ENCODE data around the gene C16orf95. TPM values are rescaled to one million over a fixed set of nuclear protein-coding genes. Genes with fewer than 3 reads are reported as not detected.

C16orf95 gene
- total and polyA plus RNA-seq, 4 donors = 4.3 to 9.9 (median 5.6) TPM

GRCh38 chr16:87360862-87361610, 43.8 kb upstream of the C16orf95 start:
- Histone ChIP-seq H3K27ac (ENCODE audit: low read depth, low read length) (no peak overlapping the region), H3K27me3 (ENCODE audit: control insufficient read depth, insufficient read depth, low read length) (no peaks in the 10 kb centered on the region), H3K36me3 (ENCODE audit: control insufficient read depth, insufficient read depth, low read length) (peaks cover 68% of the 10 kb centered on the region), H3K4me3 (ENCODE audit: low read depth, low read length) (no peak overlapping the region), H3K4me1 (ENCODE audit: control insufficient read depth, insufficient read depth, low read length) (peaks cover 14% of the 10 kb centered on the region), H3K9me3 (ENCODE audit: control insufficient read depth, insufficient read depth, low read length) (no peaks in the 10 kb centered on the region)
- WGBS (ENCODE audit: insufficient coverage) = 95% methylated on average over 16 of the region's 16 CpGs
- DNase-seq (ENCODE audit: low read depth in 4 of 6, low spot score in 6 of 6) = no peak

DNA sequence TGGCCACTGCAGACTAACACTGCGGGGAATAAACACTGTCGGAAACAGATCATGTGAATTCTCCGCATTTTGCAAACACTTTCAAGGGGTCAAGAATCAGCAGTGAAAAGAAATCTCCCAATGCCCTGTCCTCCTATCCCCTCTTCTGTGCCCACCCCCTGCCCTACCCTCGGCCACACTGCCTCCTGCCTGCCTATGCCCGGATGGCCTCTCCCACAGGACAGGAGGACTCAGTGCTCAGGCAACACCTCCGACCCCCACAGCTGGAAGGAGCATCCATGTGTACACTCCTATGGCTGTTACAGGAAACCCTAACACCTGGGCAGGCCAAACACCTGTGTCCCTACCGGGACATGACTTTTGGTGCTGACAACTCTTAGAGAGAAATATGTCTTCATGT, 41.9 kb upstream of the C16orf95 start:
- Histone ChIP-seq H3K36me3 (ENCODE audit: control insufficient read depth, insufficient read depth, low read length) (peaks cover 61% of the 10 kb centered on the region), H3K27ac (ENCODE audit: low read depth, low read length) (no peak overlapping the region)

DNA sequence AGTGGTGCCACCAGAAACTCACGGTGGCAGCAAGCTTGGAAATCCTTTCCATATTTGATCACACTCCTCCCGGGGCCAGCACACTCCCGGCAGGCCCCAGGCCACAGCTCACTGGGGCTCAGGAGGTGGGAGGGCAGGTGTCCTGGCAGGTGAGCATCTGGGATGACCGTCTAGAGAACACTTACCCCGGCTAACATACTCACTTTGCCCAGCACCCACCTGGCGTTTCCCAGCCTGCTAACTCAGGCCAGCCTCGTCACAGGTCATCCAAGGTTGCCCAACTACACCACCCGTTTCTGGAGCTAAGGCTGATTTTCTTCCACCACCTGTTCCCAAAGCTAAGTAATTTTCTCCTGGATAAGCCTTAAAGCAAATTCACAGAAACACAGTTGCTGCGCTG, 41.5 kb upstream of the C16orf95 start:
- Histone ChIP-seq H3K27ac (ENCODE audit: low read depth, low read length) (no peak overlapping the region), H3K4me3 (ENCODE audit: low read depth, low read length) (no peak overlapping the region), H3K36me3 (ENCODE audit: control insufficient read depth, insufficient read depth, low read length) (peaks cover 59% of the 10 kb centered on the region), H3K4me1 (ENCODE audit: control insufficient read depth, insufficient read depth, low read length) (peaks cover 9% of the 10 kb centered on the region), H3K9me3 (ENCODE audit: control insufficient read depth, insufficient read depth, low read length) (no peaks in the 10 kb centered on the region), H3K27me3 (ENCODE audit: control insufficient read depth, insufficient read depth, low read length) (no peaks in the 10 kb centered on the region)
- whole genome bisulfite sequencing (ENCODE audit: insufficient coverage) = 96% methylated on average over 6 of the region's 9 CpGs
- no peak for DNase-seq (ENCODE audit: low read depth in 4 of 6, low spot score in 6 of 6)

More for the DNA sequence above, 41.9 kb upstream of the C16orf95 start:
- no peak for DNase-seq (ENCODE audit: low read depth in 4 of 6, low spot score in 6 of 6)
- H3K9me3 ChIP-seq (ENCODE audit: control insufficient read depth, insufficient read depth, low read length) = no peaks in the 10 kb centered on the region
- WGBS (ENCODE audit: insufficient coverage) = 98% methylated on average over 6 of the region's 7 CpGs
- peaks cover 13% of the 10 kb centered on the region for H3K4me1 ChIP-seq (ENCODE audit: control insufficient read depth, insufficient read depth, low read length)
- H3K27me3 ChIP-seq (ENCODE audit: control insufficient read depth, insufficient read depth, low read length) = no peaks in the 10 kb centered on the region
- no peak overlapping the region for H3K4me3 ChIP-seq (ENCODE audit: low read depth, low read length)

GRCh38 chr16:87358250-87358649, 41.1 kb upstream of the C16orf95 start:
- DNase-seq (ENCODE audit: low read depth in 4 of 6, low spot score in 6 of 6) = no peak
- no peaks in the 10 kb centered on the region for H3K27me3 ChIP-seq (ENCODE audit: control insufficient read depth, insufficient read depth, low read length)
- H3K4me3 ChIP-seq (ENCODE audit: low read depth, low read length) = no peak overlapping the region
- H3K9me3 ChIP-seq (ENCODE audit: control insufficient read depth, insufficient read depth, low read length) = no peaks in the 10 kb centered on the region
- whole genome bisulfite sequencing (ENCODE audit: insufficient coverage) = 96% methylated on average over 17 of the region's 17 CpGs
- peaks cover 64% of the 10 kb centered on the region for H3K36me3 ChIP-seq (ENCODE audit: control insufficient read depth, insufficient read depth, low read length)
- no peak overlapping the region for H3K27ac ChIP-seq (ENCODE audit: low read depth, low read length)
- H3K4me1 ChIP-seq (ENCODE audit: control insufficient read depth, insufficient read depth, low read length) = peaks cover 9% of the 10 kb centered on the region

DNA sequence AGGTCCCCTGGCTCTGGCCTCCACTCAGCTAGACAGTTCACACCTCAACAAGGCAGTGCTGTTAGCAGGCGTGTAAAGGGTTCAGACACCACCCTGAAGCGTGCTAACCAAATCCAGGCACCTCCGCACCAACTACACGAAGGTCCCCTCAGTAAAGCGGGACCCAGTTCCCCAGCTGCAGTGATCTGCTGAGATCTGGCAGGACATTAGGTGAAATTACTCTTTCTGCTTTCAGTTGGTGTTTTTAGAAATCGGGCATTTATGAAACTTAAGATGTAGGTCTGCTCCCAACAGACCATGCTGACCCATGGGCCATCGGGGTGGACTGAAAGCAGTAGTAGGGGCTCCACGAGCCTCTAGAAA, 39.3 kb upstream of the C16orf95 start:
- no peak for DNase-seq (ENCODE audit: low read depth in 4 of 6, low spot score in 6 of 6)
- no peaks in the 10 kb centered on the region for H3K9me3 ChIP-seq (ENCODE audit: control insufficient read depth, insufficient read depth, low read length)
- no peak overlapping the region for H3K4me3 ChIP-seq (ENCODE audit: low read depth, low read length)
- peaks cover 65% of the 10 kb centered on the region for H3K36me3 ChIP-seq (ENCODE audit: control insufficient read depth, insufficient read depth, low read length)
- WGBS (ENCODE audit: insufficient coverage) = 97% methylated on average over 5 of the region's 8 CpGs
- no peaks in the 10 kb centered on the region for H3K27me3 ChIP-seq (ENCODE audit: control insufficient read depth, insufficient read depth, low read length)
- no peak overlapping the region for H3K27ac ChIP-seq (ENCODE audit: low read depth, low read length)
- H3K4me1 ChIP-seq (ENCODE audit: control insufficient read depth, insufficient read depth, low read length) = peaks cover 13% of the 10 kb centered on the region

DNA sequence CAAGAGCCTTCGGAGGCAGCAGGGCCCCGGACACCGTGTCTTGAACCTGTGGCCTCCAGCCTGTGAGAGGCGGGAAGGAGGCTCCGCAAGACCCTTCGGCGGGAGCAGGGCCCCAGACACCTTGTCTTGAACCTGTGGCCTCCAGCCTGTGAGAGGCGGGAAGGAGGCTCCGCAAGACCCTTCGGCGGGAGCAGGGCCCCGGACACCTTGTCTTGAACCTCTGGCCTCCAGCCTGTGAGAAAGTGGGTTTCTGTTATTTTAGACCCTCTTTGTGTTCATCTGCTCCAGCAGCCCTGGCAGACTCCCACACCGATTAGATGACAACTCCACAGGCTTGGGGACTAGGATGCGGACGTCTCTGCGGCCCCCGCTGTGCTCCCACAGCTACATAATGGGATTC, 36.4 kb upstream of the C16orf95 start:
- Histone ChIP-seq H3K36me3 (ENCODE audit: control insufficient read depth, insufficient read depth, low read length) (peaks cover 51% of the 10 kb centered on the region), H3K27me3 (ENCODE audit: control insufficient read depth, insufficient read depth, low read length) (no peaks in the 10 kb centered on the region), H3K27ac (ENCODE audit: low read depth, low read length) (no peak overlapping the region), H3K4me3 (ENCODE audit: low read depth, low read length) (no peak overlapping the region), H3K4me1 (ENCODE audit: control insufficient read depth, insufficient read depth, low read length) (peaks cover 30% of the 10 kb centered on the region), H3K9me3 (ENCODE audit: control insufficient read depth, insufficient read depth, low read length) (no peaks in the 10 kb centered on the region)
- DNase-seq (ENCODE audit: low read depth in 4 of 6, low spot score in 6 of 6) = no peak
- 89% methylated on average over 14 of the region's 17 CpGs for WGBS (ENCODE audit: insufficient coverage)

DNA sequence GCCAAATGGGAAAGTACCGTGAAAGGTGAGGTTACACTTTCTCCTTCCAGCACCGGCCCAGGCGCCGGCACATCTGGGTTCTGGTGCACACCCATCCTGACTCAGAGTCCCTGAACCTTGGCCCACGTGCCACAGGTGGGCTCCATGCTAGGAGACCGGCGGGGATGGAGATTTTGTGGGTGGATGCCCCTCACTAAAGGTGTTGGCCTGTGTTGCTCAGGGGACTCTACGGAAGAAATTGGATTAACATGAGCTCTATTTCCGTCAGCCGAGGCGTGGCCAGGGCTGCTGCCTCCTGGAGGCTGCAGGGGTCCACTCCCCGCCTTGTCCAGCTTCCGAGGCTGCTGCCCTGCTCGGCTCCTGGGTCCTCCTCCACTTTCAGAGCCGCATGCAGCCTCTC, 35.6 kb upstream of the C16orf95 start:
- no peaks in the 10 kb centered on the region for H3K9me3 ChIP-seq (ENCODE audit: control insufficient read depth, insufficient read depth, low read length)
- no peaks in the 10 kb centered on the region for H3K27me3 ChIP-seq (ENCODE audit: control insufficient read depth, insufficient read depth, low read length)
- no peak for DNase-seq (ENCODE audit: low read depth in 4 of 6, low spot score in 6 of 6)
- peaks cover 30% of the 10 kb centered on the region for H3K4me1 ChIP-seq (ENCODE audit: control insufficient read depth, insufficient read depth, low read length)
- peaks cover 52% of the 10 kb centered on the region for H3K36me3 ChIP-seq (ENCODE audit: control insufficient read depth, insufficient read depth, low read length)
- H3K27ac ChIP-seq (ENCODE audit: low read depth, low read length) = no peak overlapping the region
- 94% methylated on average over 15 of the region's 15 CpGs for WGBS (ENCODE audit: insufficient coverage)
- H3K4me3 ChIP-seq (ENCODE audit: low read depth, low read length) = no peak overlapping the region

DNA sequence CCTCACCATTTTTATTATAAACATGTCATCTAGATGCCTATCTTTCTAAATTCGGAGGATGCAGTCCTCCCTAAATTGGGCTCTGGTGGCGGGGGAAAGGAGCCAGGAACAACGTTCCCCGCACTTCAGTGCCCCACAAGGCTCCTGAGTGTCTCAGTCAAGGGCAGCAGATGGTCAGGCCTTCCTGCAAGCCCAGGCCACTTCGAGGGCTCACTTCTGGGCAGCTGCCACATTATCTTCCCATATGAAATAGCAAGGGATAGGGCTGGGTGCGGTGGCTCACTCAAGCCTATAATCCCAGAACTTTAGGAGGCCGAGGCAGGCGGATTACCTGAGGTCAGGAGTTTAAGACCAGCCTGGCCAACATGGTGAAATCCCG, 34.1 kb upstream of the C16orf95 start:
- 89% methylated on average over 4 of the region's 9 CpGs for WGBS (ENCODE audit: insufficient coverage)
- H3K27ac ChIP-seq (ENCODE audit: low read depth, low read length) = no peak overlapping the region
- H3K4me3 ChIP-seq (ENCODE audit: low read depth, low read length) = no peak overlapping the region
- H3K4me1 ChIP-seq (ENCODE audit: control insufficient read depth, insufficient read depth, low read length) = peaks cover 27% of the 10 kb centered on the region
- peaks cover 49% of the 10 kb centered on the region for H3K36me3 ChIP-seq (ENCODE audit: control insufficient read depth, insufficient read depth, low read length)
- H3K9me3 ChIP-seq (ENCODE audit: control insufficient read depth, insufficient read depth, low read length) = no peaks in the 10 kb centered on the region
- DNase-seq (ENCODE audit: low read depth in 4 of 6, low spot score in 6 of 6) = no peak
- no peaks in the 10 kb centered on the region for H3K27me3 ChIP-seq (ENCODE audit: control insufficient read depth, insufficient read depth, low read length)

GRCh38 chr16:87350681-87351319, 33.6 kb upstream of the C16orf95 start:
- no peaks in the 10 kb centered on the region for H3K9me3 ChIP-seq (ENCODE audit: control insufficient read depth, insufficient read depth, low read length)
- H3K27me3 ChIP-seq (ENCODE audit: control insufficient read depth, insufficient read depth, low read length) = no peaks in the 10 kb centered on the region
- no peak overlapping the region for H3K4me3 ChIP-seq (ENCODE audit: low read depth, low read length)
- DNase-seq (ENCODE audit: low read depth in 4 of 6, low spot score in 6 of 6) = peak in 4 of 6 donors; percentile 13 to 83 (median 47)
- H3K4me1 ChIP-seq (ENCODE audit: control insufficient read depth, insufficient read depth, low read length) = peaks cover 25% of the 10 kb centered on the region
- H3K27ac ChIP-seq (ENCODE audit: low read depth, low read length) = no peak overlapping the region
- 31% methylated on average over 19 of the region's 23 CpGs for WGBS (ENCODE audit: insufficient coverage)
- H3K36me3 ChIP-seq (ENCODE audit: control insufficient read depth, insufficient read depth, low read length) = peaks cover 49% of the 10 kb centered on the region

- Histone ChIP-seq H3K36me3 (ENCODE audit: control insufficient read depth, insufficient read depth, low read length) (peaks cover 52% of the 10 kb centered on the region), H3K27ac (ENCODE audit: low read depth, low read length) (no peak overlapping the region), H3K27me3 (ENCODE audit: control insufficient read depth, insufficient read depth, low read length) (no peaks in the 10 kb centered on the region), H3K9me3 (ENCODE audit: control insufficient read depth, insufficient read depth, low read length) (no peaks in the 10 kb centered on the region), H3K4me3 (ENCODE audit: low read depth, low read length) (no peak overlapping the region), H3K4me1 (ENCODE audit: control insufficient read depth, insufficient read depth, low read length) (peaks cover 26% of the 10 kb centered on the region)
- no peak for DNase-seq (ENCODE audit: low read depth in 4 of 6, low spot score in 6 of 6)
- 84% methylated on average over 8 of the region's 8 CpGs for WGBS (ENCODE audit: insufficient coverage)
Observed at GRCh38 chr16:87350031-87350430, 32.8 kb upstream of the C16orf95 start.
